Activated CD8-positive, alpha-beta T cell treated with anti-CD3 and anti-CD28 coated beads for 36 hours (primary cell): ENCODE results near the gene GALNT2. TPM values are rescaled to one million over a fixed set of nuclear protein-coding genes. Genes with fewer than 3 reads are reported as not detected.

Experiments used
- ATAC-seq: fragments of 200-7000 bp; cut with Tn5 transposase; one replicate; pipeline ENCODE4 v1.10.0; 2021; ENCODE audit warnings: mild to moderate bottlenecking, moderate library complexity
- CTCF ChIA-PET: fragments of 350-600 bp; sonication (Branson Sonifier 250); formaldehyde crosslinking; loops from one replicate; lab custom pipeline; 2021; ENCODE audit warnings: antibody characterized with exemption; lab: Charles Lee
- POLR2A ChIA-PET: fragments of 350-600 bp; sonication (Branson Sonifier 250); formaldehyde crosslinking; loops from one replicate; lab custom pipeline; 2021; ENCODE audit warnings: antibody characterized with exemption; lab: Charles Lee
- DNase-seq: peaks from one replicate; pipeline ENCODE4 v3.0.0-alpha.2; 2020
- H3K27ac Mint-ChIP-seq: one replicate; pipeline ENCODE4 v1.8.0; 2021; ENCODE audit warnings: mild to moderate bottlenecking, mixed read lengths
- H3K27me3 Mint-ChIP-seq: one replicate; pipeline ENCODE4 v1.8.0; 2021; ENCODE audit warnings: mixed read lengths
- H3K36me3 Mint-ChIP-seq: one replicate; pipeline ENCODE4 v1.8.0; 2021; ENCODE audit warnings: low read depth, mixed read lengths
- H3K4me1 Mint-ChIP-seq: one replicate; pipeline ENCODE4 v1.8.0; 2021; ENCODE audit warnings: low read depth, mixed read lengths
- H3K4me3 Mint-ChIP-seq: one replicate; pipeline ENCODE4 v1.8.0; 2021; ENCODE audit warnings: mild to moderate bottlenecking, moderate library complexity, mixed read lengths
- H3K9me3 Mint-ChIP-seq: one replicate; pipeline ENCODE4 v1.8.0; 2021; ENCODE audit warnings: mixed read lengths
- CTCF ChIP-seq: fragments of 200-600 bp; IDR thresholded peaks from one replicate; pipeline ENCODE4 v1.8.0; 2022; ENCODE audit warnings: antibody characterized with exemption, mild to moderate bottlenecking
- intact Hi-C: fragments of 100-400 bp; cut with micrococcal nuclease; formaldehyde crosslinking; loops from one replicate; pipeline ENCODE4 v1.10.0; 2022
- total RNA-seq, 2 experiments: library from RNA; stranded (reverse); gene quantifications; one replicate each; pipeline ENCODE4 v1.2.3, GENCODE V29; 2021

Gene GALNT2
- total RNA-seq, 2 experiments from 2014 or later, result 40.1 to 42.3 TPM

- Mint-ChIP-seq H3K27ac (peak overlapping the region; percentile 29), H3K27me3 (peaks cover 1% of the 10 kb centered on the region), H3K4me3 (no peak overlapping the region), H3K9me3 (no peaks in the 10 kb centered on the region), H3K36me3 (no peaks in the 10 kb centered on the region), H3K4me1 (peaks cover 17% of the 10 kb centered on the region)
- POLR2A ChIA-PET, result no interaction called here
- DNase-seq (peak; percentile 81), ATAC-seq (peak; percentile 91)
- intact Hi-C loops, result no loop called here
- CTCF ChIA-PET, result interaction anchor here (1.2 to 1.3 kb wide), 2 partner anchors 28 to 32 kb away, joined by 4 to 5 read pairs; no protein-coding TSS in a partner anchor
- TF ChIP-seq CTCF, result no peak
Observed at GRCh38 chr1:230306169-230306568, 239.1 kb downstream of the GALNT2 start.

DNA sequence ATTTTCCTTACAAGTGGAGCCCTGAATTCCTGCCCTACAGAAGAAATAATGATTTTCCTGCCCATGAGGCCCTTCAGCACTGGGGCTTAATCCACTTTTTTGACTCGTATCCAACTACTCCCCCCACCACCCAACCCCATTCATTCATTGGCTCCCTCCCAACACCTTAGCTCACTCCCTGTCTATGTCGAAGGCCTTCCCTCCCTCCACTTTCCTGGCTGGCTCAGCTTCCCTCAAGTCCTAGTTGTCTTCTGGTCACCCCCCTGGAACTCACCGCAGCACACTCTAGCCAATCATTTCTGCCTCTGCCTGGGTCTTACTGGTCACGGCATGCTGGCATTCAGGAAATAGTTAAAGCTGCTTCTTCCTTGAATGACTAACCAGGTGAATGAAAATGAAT is 240.2 kb downstream of the GALNT2 start:
- POLR2A ChIA-PET, result no interaction called here
- H3K4me1 Mint-ChIP-seq, result peaks cover 17% of the 10 kb centered on the region
- no peak for ATAC-seq
- no peak overlapping the region for H3K27ac Mint-ChIP-seq
- CTCF ChIA-PET, result no interaction called here
- H3K27me3 Mint-ChIP-seq, result peaks cover 1% of the 10 kb centered on the region
- intact Hi-C loops, result no loop called here
- H3K9me3 Mint-ChIP-seq, result no peaks in the 10 kb centered on the region
- no peak for TF ChIP-seq CTCF
- H3K36me3 Mint-ChIP-seq, result no peaks in the 10 kb centered on the region
- no peak for DNase-seq
- H3K4me3 Mint-ChIP-seq, result no peak overlapping the region

- Mint-ChIP-seq H3K27me3 (peaks cover 3% of the 10 kb centered on the region), H3K9me3 (no peaks in the 10 kb centered on the region), H3K27ac (no peak overlapping the region), H3K36me3 (no peaks in the 10 kb centered on the region), H3K4me3 (no peak overlapping the region), H3K4me1 (peaks cover 17% of the 10 kb centered on the region)
- ChIA-PET POLR2A (no interaction called here), CTCF (interaction anchor here (3.2 kb wide), 1 partner anchor 648 kb away, joined by 14 read pairs; no protein-coding TSS in a partner anchor)
- ATAC-seq (no peak), DNase-seq (no peak)
- intact Hi-C loops, result no loop called here
- no peak for TF ChIP-seq CTCF
Observed at GRCh38 chr1:230308039-230308438, 241.0 kb downstream of the GALNT2 start.

DNA sequence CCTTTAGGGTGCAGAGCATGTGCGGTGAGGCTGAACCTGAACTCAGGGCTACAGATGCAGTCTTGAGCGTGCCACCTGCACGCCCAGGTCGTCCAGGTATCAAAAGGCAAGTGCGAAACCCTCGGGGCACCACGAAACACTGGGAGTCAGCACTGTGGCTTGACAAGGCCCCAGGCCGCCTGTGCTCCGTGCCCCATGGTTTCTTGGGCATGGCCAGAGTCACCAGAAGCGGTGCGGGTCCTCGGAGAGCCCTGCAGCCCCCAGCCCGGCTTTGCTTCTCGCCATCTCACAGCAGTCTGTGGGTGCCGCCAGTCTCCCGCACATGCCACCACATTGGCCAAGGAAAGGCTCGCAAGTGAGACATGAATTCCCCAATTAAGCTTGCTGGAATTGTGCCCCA is 241.8 kb downstream of the GALNT2 start:
- H3K9me3 Mint-ChIP-seq, result no peaks in the 10 kb centered on the region
- no peak for DNase-seq
- no peaks in the 10 kb centered on the region for H3K36me3 Mint-ChIP-seq
- no peak for ATAC-seq
- H3K4me1 Mint-ChIP-seq, result peaks cover 11% of the 10 kb centered on the region
- no peak overlapping the region for H3K27ac Mint-ChIP-seq
- H3K27me3 Mint-ChIP-seq, result peaks cover 5% of the 10 kb centered on the region
- CTCF ChIA-PET, result interaction anchor here (3.2 kb wide), 1 partner anchor 648 kb away, joined by 14 read pairs; no protein-coding TSS in a partner anchor
- intact Hi-C loops, result no loop called here
- no peak overlapping the region for H3K4me3 Mint-ChIP-seq
- no peak for TF ChIP-seq CTCF
- POLR2A ChIA-PET, result no interaction called here

- no peak for TF ChIP-seq CTCF
- no peak for ATAC-seq
- H3K36me3 Mint-ChIP-seq, result no peaks in the 10 kb centered on the region
- H3K4me1 Mint-ChIP-seq, result peaks cover 4% of the 10 kb centered on the region
- no peak overlapping the region for H3K4me3 Mint-ChIP-seq
- no peak for DNase-seq
- no peaks in the 10 kb centered on the region for H3K9me3 Mint-ChIP-seq
- no peak overlapping the region for H3K27ac Mint-ChIP-seq
- H3K27me3 Mint-ChIP-seq, result peaks cover 6% of the 10 kb centered on the region
- ChIA-PET CTCF (interaction anchor here (0.6 to 3.2 kb wide), 5 partner anchors 103 to 672 kb away, joined by 3 to 14 read pairs (median 3); no protein-coding TSS in a partner anchor), POLR2A (no interaction called here)
- intact Hi-C loops, result loop anchor here (1.0 kb wide), 1 partner anchor 648 kb away; no protein-coding TSS in a partner anchor
Observed at GRCh38 chr1:230309646-230310177, 242.7 kb downstream of the GALNT2 start.
